Neural cell (in vitro differentiated cells): Measurements from ENCODE around the gene IP6K3.

ENCODE experiments used
- CTCF ChIP-seq: fragments of 450-650 bp; IDR thresholded peaks from 2 replicates; pipeline ENCODE4 v1.5.1; 2014; ENCODE audit warnings: antibody characterized with exemption, mild to moderate bottlenecking, moderate library complexity; ENCODE audit not compliant: poor library complexity, severe bottlenecking
- EP300 ChIP-seq: fragments of 450-650 bp; conservative IDR thresholded peaks from 2 replicates; pipeline ENCODE4 v1.6.1; 2014; ENCODE audit warnings: antibody characterized with exemption, mild to moderate bottlenecking, moderate library complexity; ENCODE audit not compliant: poor library complexity, severe bottlenecking
- EZH2 ChIP-seq: fragments of 200-600, 300-800 bp; shearing (Covaris generic), sonication (generic); IDR thresholded peaks from 2 replicates; pipeline ENCODE4 v1.6.1; 2014; ENCODE audit warnings: antibody characterized with exemption, low read length, borderline replicate concordance, mild to moderate bottlenecking; ENCODE audit not compliant: insufficient read depth, poor library complexity, severe bottlenecking
- MXI1 ChIP-seq: fragments of 450-650 bp; conservative IDR thresholded peaks from 2 replicates; pipeline ENCODE4 v1.6.1; 2014; ENCODE audit warnings: antibody characterized with exemption, mild to moderate bottlenecking; ENCODE audit not compliant: poor library complexity, severe bottlenecking
- POLR2AphosphoS5 ChIP-seq: IDR thresholded peaks from 2 replicates; pipeline ENCODE4 v1.6.1; 2012
- TAF1 ChIP-seq: IDR thresholded peaks from 2 replicates; pipeline ENCODE4 v1.6.1; 2012; ENCODE audit warnings: low read depth
- TF ChIP-seq, protein P1 (sequence below): IDR thresholded peaks from 2 replicates; pipeline ENCODE4 v1.6.1; 2012; ENCODE audit warnings: borderline replicate concordance

- TF ChIP-seq, protein P1, sequence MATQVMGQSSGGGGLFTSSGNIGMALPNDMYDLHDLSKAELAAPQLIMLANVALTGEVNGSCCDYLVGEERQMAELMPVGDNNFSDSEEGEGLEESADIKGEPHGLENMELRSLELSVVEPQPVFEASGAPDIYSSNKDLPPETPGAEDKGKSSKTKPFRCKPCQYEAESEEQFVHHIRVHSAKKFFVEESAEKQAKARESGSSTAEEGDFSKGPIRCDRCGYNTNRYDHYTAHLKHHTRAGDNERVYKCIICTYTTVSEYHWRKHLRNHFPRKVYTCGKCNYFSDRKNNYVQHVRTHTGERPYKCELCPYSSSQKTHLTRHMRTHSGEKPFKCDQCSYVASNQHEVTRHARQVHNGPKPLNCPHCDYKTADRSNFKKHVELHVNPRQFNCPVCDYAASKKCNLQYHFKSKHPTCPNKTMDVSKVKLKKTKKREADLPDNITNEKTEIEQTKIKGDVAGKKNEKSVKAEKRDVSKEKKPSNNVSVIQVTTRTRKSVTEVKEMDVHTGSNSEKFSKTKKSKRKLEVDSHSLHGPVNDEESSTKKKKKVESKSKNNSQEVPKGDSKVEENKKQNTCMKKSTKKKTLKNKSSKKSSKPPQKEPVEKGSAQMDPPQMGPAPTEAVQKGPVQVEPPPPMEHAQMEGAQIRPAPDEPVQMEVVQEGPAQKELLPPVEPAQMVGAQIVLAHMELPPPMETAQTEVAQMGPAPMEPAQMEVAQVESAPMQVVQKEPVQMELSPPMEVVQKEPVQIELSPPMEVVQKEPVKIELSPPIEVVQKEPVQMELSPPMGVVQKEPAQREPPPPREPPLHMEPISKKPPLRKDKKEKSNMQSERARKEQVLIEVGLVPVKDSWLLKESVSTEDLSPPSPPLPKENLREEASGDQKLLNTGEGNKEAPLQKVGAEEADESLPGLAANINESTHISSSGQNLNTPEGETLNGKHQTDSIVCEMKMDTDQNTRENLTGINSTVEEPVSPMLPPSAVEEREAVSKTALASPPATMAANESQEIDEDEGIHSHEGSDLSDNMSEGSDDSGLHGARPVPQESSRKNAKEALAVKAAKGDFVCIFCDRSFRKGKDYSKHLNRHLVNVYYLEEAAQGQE: no peak
- no peak for TF ChIP-seq CTCF
- no peak for TF ChIP-seq TAF1
- TF ChIP-seq EZH2: no peak
- TF ChIP-seq MXI1: no peak
- TF ChIP-seq POLR2AphosphoS5: no peak
- no peak for TF ChIP-seq EP300
These were observed 36.2 kb downstream of the IP6K3 start for GRCh38 chr6:33710296-33711121.
